GM04504 (cell line): ENCODE results near the gene LILRB1.
"Not testable (repeated sequence)": the region's sequence is repeated elsewhere in the genome, so short reads cannot be mapped to it uniquely, and the experiment has no call there.

Source experiments
- DNase-seq: peaks from one replicate; pipeline ENCODE4 v3.0.0-alpha.2; 2012; ENCODE audit warnings: low read depth

LILRB1 gene

GRCh38 chr19:54630262-54630661 lies at the start of gene LILRB1:
LILRB1 (plus strand) TSS chr19:54630484; CDS start chr19:54631074, 590 bp downstream.
- DNase-seq: not testable (repeated sequence)

GRCh38 chr19:54586397-54586796 lies 43.9 kb upstream of the LILRB1 start:
- no peak for DNase-seq

GRCh38 chr19:54587026-54587425 lies 43.3 kb upstream of the LILRB1 start:
- no peak for DNase-seq

GRCh38 chr19:54593445-54593844 lies 36.8 kb upstream of the LILRB1 start, which contains the start of gene LILRA1:
LILRA1 (plus strand) TSS chr19:54593632; CDS start chr19:54594245, 613 bp downstream.
- DNase-seq: not testable (repeated sequence)

GRCh38 chr19:54593931-54594626 lies 36.2 kb upstream of the LILRB1 start:
- DNase-seq: not testable (repeated sequence)

GRCh38 chr19:54594737-54595136 lies 35.5 kb upstream of the LILRB1 start:
- no peak for DNase-seq

- not testable (repeated sequence) for DNase-seq
Measured at GRCh38 chr19:54595680-54596436, 34.4 kb upstream of the LILRB1 start.

- no peak for DNase-seq
Measured at GRCh38 chr19:54600212-54600611, 30.1 kb upstream of the LILRB1 start.

- no peak for DNase-seq
Measured at GRCh38 chr19:54606230-54606629, 24.1 kb upstream of the LILRB1 start.

- DNase-seq: no peak
Measured at GRCh38 chr19:54606891-54607784, 23.1 kb upstream of the LILRB1 start.

- no peak for DNase-seq
Measured at GRCh38 chr19:54607785-54608150, 22.5 kb upstream of the LILRB1 start.

- DNase-seq: no peak
Measured at GRCh38 chr19:54608205-54608604, 22.1 kb upstream of the LILRB1 start.

GRCh38 chr19:54608792-54609191 lies 21.5 kb upstream of the LILRB1 start:
- no peak for DNase-seq

- DNase-seq: no peak
Measured at GRCh38 chr19:54609356-54609791, 20.9 kb upstream of the LILRB1 start.

- DNase-seq: no peak
Measured at GRCh38 chr19:54612428-54612827, 17.9 kb upstream of the LILRB1 start.

- DNase-seq: no peak
Measured at GRCh38 chr19:54614726-54615125, 15.6 kb upstream of the LILRB1 start.

GRCh38 chr19:54616057-54616456 lies 14.2 kb upstream of the LILRB1 start:
- DNase-seq: no peak

- DNase-seq: no peak
Measured at GRCh38 chr19:54616821-54617560, 13.3 kb upstream of the LILRB1 start.

- no peak for DNase-seq
Measured at GRCh38 chr19:54620464-54620863, 9.8 kb upstream of the LILRB1 start.

- no peak for DNase-seq
Measured at GRCh38 chr19:54622431-54622830, 7.9 kb upstream of the LILRB1 start.

- not testable (repeated sequence) for DNase-seq
Measured at GRCh38 chr19:54624234-54624633, 6.0 kb upstream of the LILRB1 start.
